ENCODE measurements around the gene SLC12A5. TPM values are rescaled to one million over a fixed set of nuclear protein-coding genes. Genes with fewer than 3 reads are reported as not detected.

SLC12A5 gene
- total RNA-seq, 1 donor from 2014 or later = 5.1 TPM

GRCh38 chr20:46031701-46032254 lies 2.8 kb downstream of the SLC12A5 start:
- no peak for DNase-seq (ENCODE audit: extremely low spot score, unreplicated experiment)
- peaks cover 93% of the 10 kb centered on the region for H3K27me3 Mint-ChIP-seq
- H3K4me3 Mint-ChIP-seq = peak overlapping the region; percentile 70
- no peaks in the 10 kb centered on the region for H3K4me1 Mint-ChIP-seq (ENCODE audit: unreplicated experiment)
- no peaks in the 10 kb centered on the region for H3K9me3 Mint-ChIP-seq
- no peak overlapping the region for H3K27ac Mint-ChIP-seq
- H3K36me3 Mint-ChIP-seq = no peaks in the 10 kb centered on the region
- no peak for TF ChIP-seq CTCF (conservative IDR thresholded peaks at IDR 0.05)

GRCh38 chr20:46034039-46034438 lies 5.0 kb downstream of the SLC12A5 start:
- Mint-ChIP-seq H3K36me3 (no peaks in the 10 kb centered on the region), H3K27me3 (peaks cover 91% of the 10 kb centered on the region), H3K4me3 (no peak overlapping the region), H3K4me1 (ENCODE audit: unreplicated experiment) (no peaks in the 10 kb centered on the region), H3K9me3 (no peaks in the 10 kb centered on the region), H3K27ac (no peak overlapping the region)
- TF ChIP-seq CTCF (conservative IDR thresholded peaks at IDR 0.05) = no peak
- no peak for DNase-seq (ENCODE audit: extremely low spot score, unreplicated experiment)

GRCh38 chr20:46035253-46035652 lies 6.2 kb downstream of the SLC12A5 start:
- no peak for TF ChIP-seq CTCF (conservative IDR thresholded peaks at IDR 0.05)
- Mint-ChIP-seq H3K27me3 (peaks cover 80% of the 10 kb centered on the region), H3K4me1 (ENCODE audit: unreplicated experiment) (no peaks in the 10 kb centered on the region), H3K4me3 (no peak overlapping the region), H3K36me3 (no peaks in the 10 kb centered on the region), H3K27ac (no peak overlapping the region), H3K9me3 (no peaks in the 10 kb centered on the region)
- no peak for DNase-seq (ENCODE audit: extremely low spot score, unreplicated experiment)

- TF ChIP-seq CTCF (conservative IDR thresholded peaks at IDR 0.05) = no peak
- no peak for DNase-seq (ENCODE audit: extremely low spot score, unreplicated experiment)
- H3K9me3 Mint-ChIP-seq = no peaks in the 10 kb centered on the region
- H3K4me3 Mint-ChIP-seq = no peak overlapping the region
- no peaks in the 10 kb centered on the region for H3K4me1 Mint-ChIP-seq (ENCODE audit: unreplicated experiment)
- H3K27me3 Mint-ChIP-seq = peaks cover 79% of the 10 kb centered on the region
- no peak overlapping the region for H3K27ac Mint-ChIP-seq
- H3K36me3 Mint-ChIP-seq = no peaks in the 10 kb centered on the region
Observed at GRCh38 chr20:46035713-46036112, 6.7 kb downstream of the SLC12A5 start.

- DNase-seq (ENCODE audit: extremely low spot score, unreplicated experiment) = no peak
- Mint-ChIP-seq H3K9me3 (no peaks in the 10 kb centered on the region), H3K27me3 (peaks cover 79% of the 10 kb centered on the region), H3K36me3 (no peaks in the 10 kb centered on the region), H3K27ac (no peak overlapping the region), H3K4me3 (no peak overlapping the region), H3K4me1 (ENCODE audit: unreplicated experiment) (no peaks in the 10 kb centered on the region)
- no peak for TF ChIP-seq CTCF (conservative IDR thresholded peaks at IDR 0.05)
Observed at GRCh38 chr20:46036370-46036769, 7.4 kb downstream of the SLC12A5 start.

GRCh38 chr20:46037036-46037435 lies 8.0 kb downstream of the SLC12A5 start:
- Mint-ChIP-seq H3K27me3 (peaks cover 82% of the 10 kb centered on the region), H3K9me3 (no peaks in the 10 kb centered on the region), H3K36me3 (no peaks in the 10 kb centered on the region), H3K27ac (no peak overlapping the region), H3K4me1 (ENCODE audit: unreplicated experiment) (no peaks in the 10 kb centered on the region), H3K4me3 (no peak overlapping the region)
- TF ChIP-seq CTCF (conservative IDR thresholded peaks at IDR 0.05) = no peak
- DNase-seq (ENCODE audit: extremely low spot score, unreplicated experiment) = no peak
